Measurements from ENCODE around the gene TAS2R1. TPM values are rescaled to one million over a fixed set of nuclear protein-coding genes. Genes with fewer than 3 reads are reported as not detected.
"Not testable (repeated sequence)": the region's sequence is repeated elsewhere in the genome, so short reads cannot be mapped to it uniquely, and the experiment has no call there.

TAS2R1 gene
- total RNA-seq, 1 experiment from 2014 or later, result not detected

DNA sequence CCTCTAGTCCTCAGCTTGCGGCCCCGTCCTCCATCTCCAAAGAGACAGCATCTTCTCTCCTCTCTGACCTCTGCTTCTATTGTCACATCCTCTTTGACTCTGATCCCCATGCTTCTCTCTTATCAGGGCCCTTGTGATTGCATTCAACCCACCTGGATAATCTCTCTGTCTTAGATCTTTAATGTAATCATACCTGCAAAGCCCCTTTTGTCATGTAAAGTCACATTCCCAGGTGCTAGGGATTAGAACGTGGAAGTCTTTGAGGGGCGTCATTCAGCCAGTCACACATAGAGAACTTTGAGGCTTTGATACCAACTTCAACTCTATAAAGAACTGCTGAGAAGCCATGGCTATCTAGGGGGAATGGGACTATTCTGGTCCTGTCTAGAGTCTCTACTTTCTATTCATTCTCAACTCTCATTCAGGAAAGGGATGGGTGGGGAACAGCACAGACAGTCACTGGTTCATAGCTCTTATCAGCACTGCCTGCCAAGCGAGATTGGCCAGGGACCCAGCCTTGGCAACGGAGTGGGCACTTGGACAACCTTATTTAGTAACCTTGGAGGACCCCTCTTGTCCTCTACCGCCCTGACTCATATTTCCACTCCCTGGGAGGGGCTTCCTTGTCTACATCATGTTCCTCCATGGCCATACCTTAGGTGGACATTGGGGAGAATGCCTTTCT is 29.0 kb downstream of the TAS2R1 start:
- Histone ChIP-seq H3K4me3 (ENCODE audit: low read length) (no peak overlapping the region), H3K4me1 (ENCODE audit: insufficient read depth, low read length) (no peaks in the 10 kb centered on the region; the same call in 1 of the 2 replicates), H3K36me3 (ENCODE audit: low read depth, low read length) (no peaks in the 10 kb centered on the region), H3K27ac (ENCODE audit: low read length) (no peak overlapping the region), H3K79me2 (ENCODE audit: low read length) (no peaks in the 10 kb centered on the region), H3K4me2 (ENCODE audit: low read length) (no peak overlapping the region), H3K9ac (ENCODE audit: low read length) (no peak overlapping the region), H2AFZ (ENCODE audit: low read length) (no peak overlapping the region), H3K9me3 (ENCODE audit: low read length) (no peaks in the 10 kb centered on the region), H3F3A (ENCODE audit: low read length, unreplicated experiment) (no peaks in the 10 kb centered on the region), H4K20me1 (ENCODE audit: low read length) (no peaks in the 10 kb centered on the region), H3K27me3 (ENCODE audit: low read length) (peaks cover 36% of the 10 kb centered on the region), H3K9me2 (replicated peaks; ENCODE audit: low read length) (no peaks in the 10 kb centered on the region)
- no TSS peak for BruUV-seq (replicated peaks)
- DNase-seq (no peak), ATAC-seq (no peak)
- ChIA-PET CTCF (no interaction called here), POLR2A (ENCODE audit: unreplicated experiment) (no interaction called here)
- intact Hi-C loops (cut with micrococcal nuclease), result no loop called here
- TF ChIP-seq EZH2 (IDR thresholded peaks at IDR 0.05; ENCODE audit: low read length, unreplicated experiment), result no peak
- no peak for TF ChIP-seq CTCF (conservative IDR thresholded peaks at IDR 0.05; ENCODE audit: low read depth, low read length)
- no peak for TF ChIP-seq EZH2phosphoT487 (IDR thresholded peaks at IDR 0.05; ENCODE audit: borderline replicate concordance, low read length)

GRCh38 chr5:9599391-9599790 is 30.8 kb downstream of the TAS2R1 start:
- CTCF ChIA-PET, result no interaction called here
- DNase-seq, result no peak
- H3F3A ChIP-seq (ENCODE audit: low read length, unreplicated experiment), result no peaks in the 10 kb centered on the region

GRCh38 chr5:9598329-9598728 is 31.8 kb downstream of the TAS2R1 start:
- H3K36me3 ChIP-seq (ENCODE audit: low read depth, low read length); H3K4me1 ChIP-seq (ENCODE audit: insufficient read depth, low read length); CTCF ChIA-PET; DNase-seq; H3K9me3 ChIP-seq (ENCODE audit: low read length); H3K27ac ChIP-seq (ENCODE audit: low read length); intact Hi-C loops (cut with micrococcal nuclease); H3K9ac ChIP-seq (ENCODE audit: low read length); H3K9me2 ChIP-seq (replicated peaks; ENCODE audit: low read length); H2AFZ ChIP-seq (ENCODE audit: low read length); ATAC-seq; BruUV-seq (replicated peaks); H3K79me2 ChIP-seq (ENCODE audit: low read length); H3K4me2 ChIP-seq (ENCODE audit: low read length); H3K4me3 ChIP-seq (ENCODE audit: low read length); H3F3A ChIP-seq (ENCODE audit: low read length, unreplicated experiment); H4K20me1 ChIP-seq (ENCODE audit: low read length); POLR2A ChIA-PET (ENCODE audit: unreplicated experiment): not testable (repeated sequence)
- peaks cover 46% of the 10 kb centered on the region for H3K27me3 ChIP-seq (ENCODE audit: low read length)

More at GRCh38 chr5:9599391-9599790, 30.8 kb downstream of the TAS2R1 start:
- intact Hi-C loops (cut with micrococcal nuclease), result no loop called here
- H3K4me1 ChIP-seq (ENCODE audit: insufficient read depth, low read length), result no peaks in the 10 kb centered on the region
- POLR2A ChIA-PET (ENCODE audit: unreplicated experiment), result no interaction called here
- BruUV-seq (replicated peaks), result no TSS peak
- TF ChIP-seq EZH2 (IDR thresholded peaks at IDR 0.05; ENCODE audit: low read length, unreplicated experiment) (no peak), CTCF (conservative IDR thresholded peaks at IDR 0.05; ENCODE audit: low read depth, low read length) (no peak), EZH2phosphoT487 (IDR thresholded peaks at IDR 0.05; ENCODE audit: borderline replicate concordance, low read length) (no peak)
- no peaks in the 10 kb centered on the region for H3K79me2 ChIP-seq (ENCODE audit: low read length)
- H4K20me1 ChIP-seq (ENCODE audit: low read length), result no peaks in the 10 kb centered on the region
- H3K9ac ChIP-seq (ENCODE audit: low read length), result no peak overlapping the region
- no peak overlapping the region for H3K4me3 ChIP-seq (ENCODE audit: low read length)
- H3K9me2 ChIP-seq (replicated peaks; ENCODE audit: low read length), result no peaks in the 10 kb centered on the region
- no peak overlapping the region for H2AFZ ChIP-seq (ENCODE audit: low read length)
- no peak overlapping the region for H3K27ac ChIP-seq (ENCODE audit: low read length)
- no peaks in the 10 kb centered on the region for H3K9me3 ChIP-seq (ENCODE audit: low read length)
- H3K27me3 ChIP-seq (ENCODE audit: low read length), result peaks cover 46% of the 10 kb centered on the region
- H3K36me3 ChIP-seq (ENCODE audit: low read depth, low read length), result no peaks in the 10 kb centered on the region
- ATAC-seq, result no peak
- no peak overlapping the region for H3K4me2 ChIP-seq (ENCODE audit: low read length)

DNA sequence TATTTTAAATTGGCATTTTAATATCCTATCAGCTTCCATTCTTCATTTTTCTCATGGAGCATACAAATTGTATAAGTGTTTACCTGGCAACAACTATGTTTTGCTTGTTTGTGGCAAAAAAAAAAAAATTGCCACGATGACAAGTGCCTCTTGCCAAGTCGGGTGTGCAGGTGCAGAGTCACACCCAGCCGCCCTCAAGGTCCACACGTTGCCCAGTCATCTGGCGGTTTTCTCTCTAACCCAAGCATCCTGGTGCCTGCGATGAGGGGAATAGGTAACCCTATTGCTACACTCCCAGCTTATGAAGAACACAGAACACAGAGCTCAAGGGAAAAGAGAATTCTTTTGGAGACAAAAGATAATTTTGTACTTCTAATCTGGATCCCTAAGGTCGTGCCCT is 32.8 kb downstream of the TAS2R1 start:
- H3K9me3 ChIP-seq (ENCODE audit: low read length); POLR2A ChIA-PET (ENCODE audit: unreplicated experiment); H3K9ac ChIP-seq (ENCODE audit: low read length); H3K79me2 ChIP-seq (ENCODE audit: low read length); H3K4me2 ChIP-seq (ENCODE audit: low read length); H3K27ac ChIP-seq (ENCODE audit: low read length); H3K4me1 ChIP-seq (ENCODE audit: insufficient read depth, low read length); H3K4me3 ChIP-seq (ENCODE audit: low read length); intact Hi-C loops (cut with micrococcal nuclease); H2AFZ ChIP-seq (ENCODE audit: low read length); H3K9me2 ChIP-seq (replicated peaks; ENCODE audit: low read length); DNase-seq; ATAC-seq; BruUV-seq (replicated peaks); H4K20me1 ChIP-seq (ENCODE audit: low read length); CTCF ChIA-PET; H3F3A ChIP-seq (ENCODE audit: low read length, unreplicated experiment); H3K36me3 ChIP-seq (ENCODE audit: low read depth, low read length): not testable (repeated sequence)
- H3K27me3 ChIP-seq (ENCODE audit: low read length), result peaks cover 46% of the 10 kb centered on the region
